Measurements from ENCODE around the gene SMCHD1. TPM values are rescaled to one million over a fixed set of nuclear protein-coding genes. Genes with fewer than 3 reads are reported as not detected.
A peak's percentile ranks its signal among the peaks of the same experiment; 100 is the strongest.

SMCHD1 gene
- 56.6 and 57.4 TPM in 2 replicates for total RNA-seq (2022)
- percentile 92 among the genes with signal in this experiment for Bru-seq, nascent RNA
- BruChase-seq, experiment 1, labeled RNA remaining after a 2-hour chase, result percentile 90 among the genes with signal in this experiment
- BruChase-seq, experiment 2, labeled RNA remaining after a 6-hour chase, result percentile 87 among the genes with signal in this experiment
- long read RNA-seq, full-length matches to known transcripts, result 3 of 11 reads
- long read RNA-seq, partial matches to known transcripts, result 1 of 11 reads
- long read RNA-seq, other reads (novel, unspliced or antisense), result 7 of 11 reads

DNA sequence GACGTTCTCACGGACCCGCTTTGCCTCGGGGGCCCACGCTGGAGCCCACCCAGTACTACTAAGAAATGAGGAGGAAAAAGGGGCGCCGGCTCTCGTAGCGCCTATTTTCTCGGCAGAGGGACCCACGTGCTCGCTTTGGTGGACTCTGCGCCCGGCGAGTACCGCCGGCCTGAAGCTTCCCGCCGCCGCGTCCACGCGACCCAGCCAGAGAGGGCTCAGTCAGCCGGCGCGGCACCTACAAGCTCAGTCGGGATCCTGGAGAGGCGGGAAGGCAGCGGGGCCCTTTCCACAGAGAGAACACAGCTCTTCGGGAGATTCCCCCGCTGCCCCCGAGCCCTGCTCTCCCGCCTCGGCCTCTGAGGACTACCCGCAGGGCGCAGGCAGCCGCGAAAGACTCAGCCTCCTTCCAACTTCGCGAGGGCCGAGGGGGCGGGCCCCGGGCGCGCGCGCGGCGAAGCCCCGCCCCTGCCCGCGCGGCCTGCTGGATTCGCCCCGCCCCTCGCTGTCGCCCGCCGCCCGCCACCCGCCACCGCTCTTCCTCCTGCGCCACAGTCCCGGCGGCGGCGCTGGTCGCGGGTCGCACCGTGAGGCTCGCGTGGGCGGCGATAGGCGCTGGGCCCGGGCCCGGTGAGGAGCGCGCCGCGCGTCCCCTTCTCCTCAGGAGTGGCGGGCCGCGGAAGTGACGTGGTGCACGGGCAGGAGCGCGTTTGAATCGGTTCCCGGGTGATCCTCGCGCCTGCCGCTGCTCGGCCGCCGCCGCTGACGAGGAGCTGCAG lies at the start of gene SMCHD1:
Gene SMCHD1 (plus strand): TSS at position 549 of the 776 bp plus-strand sequence. CDS start 350 bp downstream, outside the sequence.
- Mint-ChIP-seq H3K4me3 (ENCODE audit: unreplicated experiment) (peak within 1 kb of the TSS; percentile 70), H3K9me3 (ENCODE audit: unreplicated experiment) (no peaks in the 10 kb centered on the region), H3K27me3 (ENCODE audit: insufficient read depth, unreplicated experiment) (no peaks in the 10 kb centered on the region), H3K4me1 (ENCODE audit: low read depth, unreplicated experiment) (peaks cover 7% of the 10 kb centered on the region), H3K27ac (ENCODE audit: unreplicated experiment) (peak within 1 kb of the TSS; percentile 21), H3K36me3 (ENCODE audit: insufficient read depth, unreplicated experiment) (peaks cover 37% of the 10 kb centered on the region)
- intact Hi-C loops (cut with micrococcal nuclease; ENCODE audit: unreplicated experiment), result loop anchor here (5.0 to 10.0 kb wide), 2 partner anchors 83 to 331 kb away; partner anchors contain the start of genes METTL4 and NDC80
- CTCF ChIA-PET, result no interaction called here
- H3K36me3 ChIP-seq (ENCODE audit: control insufficient read depth, insufficient read depth, low read length), result no peaks in the 10 kb centered on the region
- POLR2A ChIA-PET, result interaction anchor here (0.9 kb wide), 1 partner anchor 84 kb away, joined by 4 read pairs; the partner anchor contains the start of genes METTL4 and NDC80
- peak within 1 kb of the TSS; percentile 88 for H3K4me3 ChIP-seq (ENCODE audit: low read depth, low read length)
- H3K4me1 ChIP-seq, result peaks cover 28% of the 10 kb centered on the region
- H3K9me3 ChIP-seq, result no peaks in the 10 kb centered on the region
- BruUV-seq (replicated peaks), result no TSS peak
- no peaks in the 10 kb centered on the region for H3K27me3 ChIP-seq (replicated peaks; ENCODE audit: control insufficient read depth, insufficient read depth, low read length)
- DNase-seq, result peak; percentile 80 to 89
- TF ChIP-seq CTCF (IDR thresholded peaks at IDR 0.05; ENCODE audit: insufficient read depth in 1 of 2, low read depth in 1 of 2, low read length in 1 of 2, severe bottlenecking in 1 of 2, unreplicated experiment in 1 of 2), result no peak

DNA sequence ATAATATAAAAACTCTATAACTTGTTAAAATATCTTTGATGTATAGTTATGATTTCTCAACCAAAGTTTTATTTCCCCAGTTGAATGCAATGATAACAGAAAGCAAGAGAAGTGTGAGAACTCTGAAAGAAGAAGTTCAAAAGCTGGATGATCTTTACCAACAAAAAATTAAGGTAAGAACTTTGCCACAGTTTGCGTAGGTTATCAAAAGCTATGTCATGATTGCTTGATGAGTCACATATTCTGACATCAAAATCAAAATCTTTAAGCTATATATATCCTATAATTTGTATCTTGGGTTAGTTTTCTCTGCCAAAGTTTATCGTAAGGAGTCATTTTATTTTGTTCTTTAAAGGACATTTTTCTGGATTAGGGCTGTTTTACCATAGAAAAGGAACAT lies 49.2 kb upstream of the SMCHD1 start:
- peaks cover 7% of the 10 kb centered on the region for H3K4me1 Mint-ChIP-seq (ENCODE audit: low read depth, unreplicated experiment)
- ChIA-PET POLR2A (no interaction called here), CTCF (no interaction called here)
- DNase-seq, result no peak
- no peak overlapping the region for H3K4me3 Mint-ChIP-seq (ENCODE audit: unreplicated experiment)
- Histone ChIP-seq H3K4me3 (ENCODE audit: low read depth, low read length) (no peak overlapping the region), H3K27me3 (replicated peaks; ENCODE audit: control insufficient read depth, insufficient read depth, low read length) (no peaks in the 10 kb centered on the region), H3K9me3 (no peaks in the 10 kb centered on the region), H3K4me1 (no peaks in the 10 kb centered on the region), H3K36me3 (ENCODE audit: control insufficient read depth, insufficient read depth, low read length) (no peaks in the 10 kb centered on the region)
- intact Hi-C loops (cut with micrococcal nuclease; ENCODE audit: unreplicated experiment), result no loop called here
- no peaks in the 10 kb centered on the region for H3K27me3 Mint-ChIP-seq (ENCODE audit: insufficient read depth, unreplicated experiment)
- H3K9me3 Mint-ChIP-seq (ENCODE audit: unreplicated experiment), result no peaks in the 10 kb centered on the region
- BruUV-seq (replicated peaks), result no TSS peak
- no peak overlapping the region for H3K27ac Mint-ChIP-seq (ENCODE audit: unreplicated experiment)
- TF ChIP-seq CTCF (IDR thresholded peaks at IDR 0.05; ENCODE audit: insufficient read depth in 1 of 2, low read depth in 1 of 2, low read length in 1 of 2, severe bottlenecking in 1 of 2, unreplicated experiment in 1 of 2), result no peak
- H3K36me3 Mint-ChIP-seq (ENCODE audit: insufficient read depth, unreplicated experiment), result peaks cover 27% of the 10 kb centered on the region

GRCh38 chr18:2609604-2610003 lies 45.9 kb upstream of the SMCHD1 start:
- TF ChIP-seq CTCF (IDR thresholded peaks at IDR 0.05; ENCODE audit: insufficient read depth in 1 of 2, low read depth in 1 of 2, low read length in 1 of 2, severe bottlenecking in 1 of 2, unreplicated experiment in 1 of 2), result no peak
- Mint-ChIP-seq H3K27ac (ENCODE audit: unreplicated experiment) (no peak overlapping the region), H3K36me3 (ENCODE audit: insufficient read depth, unreplicated experiment) (peaks cover 31% of the 10 kb centered on the region), H3K4me1 (ENCODE audit: low read depth, unreplicated experiment) (peaks cover 7% of the 10 kb centered on the region), H3K4me3 (ENCODE audit: unreplicated experiment) (no peak overlapping the region), H3K9me3 (ENCODE audit: unreplicated experiment) (no peaks in the 10 kb centered on the region), H3K27me3 (ENCODE audit: insufficient read depth, unreplicated experiment) (no peaks in the 10 kb centered on the region)
- Histone ChIP-seq H3K36me3 (ENCODE audit: control insufficient read depth, insufficient read depth, low read length) (no peaks in the 10 kb centered on the region; the same call in 1 of the 2 replicates), H3K4me1 (no peaks in the 10 kb centered on the region), H3K27me3 (replicated peaks; ENCODE audit: control insufficient read depth, insufficient read depth, low read length) (no peaks in the 10 kb centered on the region), H3K4me3 (ENCODE audit: low read depth, low read length) (no peak overlapping the region), H3K9me3 (no peaks in the 10 kb centered on the region)
- BruUV-seq (replicated peaks), result no TSS peak
- DNase-seq, result no peak
- POLR2A ChIA-PET, result no interaction called here
- intact Hi-C loops (cut with micrococcal nuclease; ENCODE audit: unreplicated experiment), result no loop called here
- CTCF ChIA-PET, result no interaction called here

Data from Caco-2 (cell line).